ENCODE measurements around the gene GATAD2A.
"Not testable (repeated sequence)": the region's sequence is repeated elsewhere in the genome, so short reads cannot be mapped to it uniquely, and the experiment has no call there.

The GATAD2A gene

DNA sequence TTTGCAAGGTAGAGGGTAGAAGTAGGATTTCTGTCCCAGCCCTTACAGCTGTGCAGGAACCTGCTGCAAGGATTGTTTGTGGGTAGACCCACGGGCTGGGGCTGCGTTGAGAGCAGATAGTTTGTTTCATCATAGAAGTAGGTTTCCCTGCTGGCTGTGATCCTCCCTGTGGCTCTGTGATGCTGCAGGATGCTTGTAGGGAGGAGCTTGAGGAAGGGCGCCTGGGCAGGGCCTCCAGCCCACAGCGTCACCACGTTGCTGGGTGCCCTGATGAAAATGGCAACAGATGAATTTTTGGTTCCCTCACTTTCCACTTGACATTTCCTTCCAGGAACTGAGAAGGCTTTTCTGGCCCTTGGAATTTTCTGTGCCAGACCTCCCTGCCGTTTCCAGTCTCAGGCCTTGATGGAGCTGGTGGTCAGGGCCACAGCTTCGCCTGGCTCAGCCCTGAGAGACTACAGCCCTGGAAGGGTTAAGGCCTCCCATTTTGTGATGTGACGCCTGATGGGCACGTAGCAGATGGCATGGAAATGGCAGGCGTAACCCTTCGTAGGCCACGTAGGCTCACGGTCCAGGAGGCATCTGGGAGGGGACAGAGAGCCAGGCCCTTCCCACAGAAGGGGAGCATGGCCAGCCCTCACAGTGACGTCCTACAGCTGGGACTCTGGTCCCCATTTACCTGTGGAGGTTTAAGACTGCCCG is 42.2 kb downstream of the GATAD2A start:
- DNase-seq (ENCODE audit: low spot score) = no peak

DNA sequence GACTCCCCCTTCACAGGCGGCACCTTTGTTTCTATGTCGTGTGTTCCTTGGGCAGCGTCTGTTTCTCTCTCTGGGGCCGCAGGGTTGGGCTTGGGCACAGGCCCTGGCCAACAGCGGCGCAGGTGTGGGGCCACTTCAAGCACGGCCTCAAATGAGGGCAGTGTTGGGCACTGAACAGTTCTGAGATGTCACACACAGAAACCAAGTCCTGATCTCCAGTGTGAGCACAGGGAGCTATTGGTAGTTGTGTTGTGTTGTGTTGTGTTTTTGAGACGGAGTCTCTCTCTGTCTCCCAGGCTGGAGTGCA is 42.7 kb downstream of the GATAD2A start:
- DNase-seq (ENCODE audit: low spot score) = no peak

DNA sequence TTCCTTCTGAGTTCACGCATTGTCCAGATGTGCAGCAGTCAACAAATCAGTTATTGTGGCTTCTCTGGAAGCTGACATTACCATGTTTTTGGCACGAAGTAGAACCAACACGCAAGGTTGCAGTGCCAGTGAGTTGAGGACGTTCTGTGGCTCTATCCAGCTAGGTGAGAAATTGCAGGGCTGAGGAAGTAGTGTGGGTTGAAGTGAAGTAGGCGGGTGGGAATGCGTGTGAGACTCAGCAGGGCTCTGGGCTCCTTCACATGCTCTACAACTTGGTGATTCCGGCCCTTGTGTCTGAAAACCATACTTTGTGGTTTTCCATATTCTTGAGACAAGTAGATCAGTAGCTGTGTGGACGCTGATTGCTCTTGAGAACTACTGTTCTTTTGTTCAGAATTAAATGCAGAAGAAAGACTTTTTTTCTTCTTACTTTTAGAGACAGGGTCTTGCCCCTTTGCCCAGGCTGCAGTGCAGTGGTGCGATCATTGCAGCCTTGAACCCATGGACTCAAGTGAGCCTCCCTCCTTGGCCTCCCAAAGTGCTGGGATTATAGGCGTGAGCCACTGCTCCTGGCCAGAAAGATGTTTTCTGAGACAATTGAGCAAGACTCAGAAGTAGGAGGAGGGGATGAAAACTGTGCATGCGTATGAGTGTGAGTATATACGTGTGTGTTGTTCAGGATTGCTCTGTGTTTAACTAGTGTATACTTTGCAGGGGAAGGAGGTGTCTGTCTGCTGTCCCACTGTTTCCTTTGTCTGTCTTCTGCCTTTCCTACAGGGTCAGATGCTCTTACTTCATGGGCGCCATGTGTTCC is 46.2 kb downstream of the GATAD2A start:
- DNase-seq (ENCODE audit: low spot score) = no peak

DNA sequence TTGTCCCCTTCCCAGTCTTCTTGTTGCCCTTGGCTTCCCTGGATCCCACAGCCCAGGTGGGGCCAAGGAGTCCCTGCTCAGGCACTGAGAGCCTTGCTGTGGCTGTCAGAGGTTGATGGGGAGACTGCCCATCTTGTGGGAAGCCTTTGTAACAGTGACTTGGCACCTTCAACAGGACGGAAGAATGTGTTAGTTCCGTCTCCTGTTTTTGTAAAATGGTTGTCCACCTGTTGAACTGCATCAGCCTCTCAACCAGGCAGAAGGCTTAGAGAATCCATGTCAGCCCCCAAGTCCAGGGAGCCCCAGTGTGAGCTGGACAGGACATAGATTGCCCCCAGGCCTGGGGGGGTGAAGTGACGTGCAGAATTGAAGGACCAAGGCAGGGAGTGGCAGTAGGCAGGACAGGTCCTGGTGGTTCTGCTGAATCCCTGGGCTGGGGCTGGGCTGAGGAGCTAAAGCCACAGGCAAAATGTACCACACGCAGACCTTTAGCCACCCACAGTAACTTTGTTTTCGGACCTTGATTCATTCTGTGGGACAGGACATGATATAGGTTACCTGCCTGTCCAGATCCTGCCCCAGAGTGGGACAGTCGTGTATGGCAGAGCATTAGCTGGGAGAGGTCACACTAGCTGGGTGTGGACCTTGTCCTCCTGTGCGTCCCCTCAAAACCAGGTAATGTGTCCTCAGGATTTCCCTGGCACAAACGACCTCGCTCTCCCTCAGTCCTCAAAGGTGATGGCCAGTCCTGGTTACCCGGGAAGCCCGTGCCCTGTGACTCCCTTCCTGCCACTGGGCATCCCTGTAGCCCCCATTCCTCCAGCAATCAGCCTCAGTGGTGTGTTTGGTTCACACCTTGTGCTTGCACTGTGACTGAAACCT is 47.0 kb downstream of the GATAD2A start:
- no peak for DNase-seq (ENCODE audit: low spot score)

DNA sequence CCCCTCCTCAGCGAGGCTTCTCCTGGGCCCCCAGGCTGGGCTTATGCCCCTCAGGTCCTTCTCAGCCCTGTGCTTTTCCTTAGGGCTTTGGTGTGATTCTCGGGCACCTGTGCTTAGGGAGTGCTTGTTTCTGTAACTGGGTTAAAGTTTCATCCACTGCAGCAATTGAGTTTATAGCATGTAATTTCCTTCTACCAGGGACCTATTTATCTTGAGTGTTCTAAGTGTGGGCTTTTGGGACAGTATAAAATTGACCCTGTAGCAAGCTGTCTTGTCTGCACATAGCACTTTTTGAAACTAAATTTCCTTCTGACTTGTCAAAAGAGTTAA is 47.6 kb downstream of the GATAD2A start:
- DNase-seq (ENCODE audit: low spot score) = no peak

GRCh38 chr19:19455166-19455919 is 49.9 kb downstream of the GATAD2A start:
- DNase-seq (ENCODE audit: low spot score) = not testable (repeated sequence)

DNA sequence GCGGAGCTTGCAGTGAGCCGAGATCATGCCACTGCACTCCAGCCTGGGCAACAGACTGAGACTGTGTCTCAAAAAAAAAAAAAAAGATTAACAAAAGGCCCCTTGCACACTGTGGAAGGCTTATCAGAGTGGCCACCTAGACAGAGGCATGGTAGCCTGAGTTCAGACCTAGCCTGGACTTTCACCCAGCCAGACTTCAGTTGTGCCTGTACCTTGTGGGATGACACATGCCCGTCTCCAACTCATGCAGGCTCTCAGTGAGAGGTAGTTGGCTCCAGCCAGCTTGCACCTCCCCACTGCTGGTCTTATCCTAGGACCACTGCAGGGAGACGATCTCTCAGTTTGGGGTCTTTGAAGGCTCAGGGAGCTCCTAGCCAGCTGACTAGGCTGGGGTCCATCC is 52.2 kb downstream of the GATAD2A start:
- DNase-seq (ENCODE audit: low spot score) = no peak

- DNase-seq (ENCODE audit: low spot score) = no peak
Observed at GRCh38 chr19:19458110-19458816, 52.8 kb downstream of the GATAD2A start.

GRCh38 chr19:19459073-19459472 is 53.6 kb downstream of the GATAD2A start:
- DNase-seq (ENCODE audit: low spot score) = no peak

GRCh38 chr19:19459707-19460251 is 54.3 kb downstream of the GATAD2A start:
- DNase-seq (ENCODE audit: low spot score) = no peak

- DNase-seq (ENCODE audit: low spot score) = no peak
Observed at GRCh38 chr19:19460258-19460731, 54.8 kb downstream of the GATAD2A start.

GRCh38 chr19:19460761-19461265 is 55.3 kb downstream of the GATAD2A start:
- DNase-seq (ENCODE audit: low spot score) = no peak

GRCh38 chr19:19461306-19461670 is 55.8 kb downstream of the GATAD2A start:
- no peak for DNase-seq (ENCODE audit: low spot score)

- no peak for DNase-seq (ENCODE audit: low spot score)
Observed at GRCh38 chr19:19461671-19462622, 56.5 kb downstream of the GATAD2A start.

- no peak for DNase-seq (ENCODE audit: low spot score)
Observed at GRCh38 chr19:19463348-19464117, 58.1 kb downstream of the GATAD2A start.

GRCh38 chr19:19464339-19465098 is 59.0 kb downstream of the GATAD2A start:
- DNase-seq (ENCODE audit: low spot score) = no peak

- no peak for DNase-seq (ENCODE audit: low spot score)
Observed at GRCh38 chr19:19465436-19466070, 60.1 kb downstream of the GATAD2A start.

- DNase-seq (ENCODE audit: low spot score) = no peak
Observed at GRCh38 chr19:19466201-19466600, 60.7 kb downstream of the GATAD2A start.

All from HuH-7.5 (cell line).